HG03520 (cell line): ENCODE data around the gene PKN2.

Experiments
- ATAC-seq: cut with Tn5 transposase; IDR thresholded peaks from one replicate; pipeline ENCODE4 v1.9.1; 2021; ENCODE audit warnings: mild to moderate bottlenecking, moderate library complexity; ENCODE audit not compliant: unreplicated experiment

PKN2 gene

DNA sequence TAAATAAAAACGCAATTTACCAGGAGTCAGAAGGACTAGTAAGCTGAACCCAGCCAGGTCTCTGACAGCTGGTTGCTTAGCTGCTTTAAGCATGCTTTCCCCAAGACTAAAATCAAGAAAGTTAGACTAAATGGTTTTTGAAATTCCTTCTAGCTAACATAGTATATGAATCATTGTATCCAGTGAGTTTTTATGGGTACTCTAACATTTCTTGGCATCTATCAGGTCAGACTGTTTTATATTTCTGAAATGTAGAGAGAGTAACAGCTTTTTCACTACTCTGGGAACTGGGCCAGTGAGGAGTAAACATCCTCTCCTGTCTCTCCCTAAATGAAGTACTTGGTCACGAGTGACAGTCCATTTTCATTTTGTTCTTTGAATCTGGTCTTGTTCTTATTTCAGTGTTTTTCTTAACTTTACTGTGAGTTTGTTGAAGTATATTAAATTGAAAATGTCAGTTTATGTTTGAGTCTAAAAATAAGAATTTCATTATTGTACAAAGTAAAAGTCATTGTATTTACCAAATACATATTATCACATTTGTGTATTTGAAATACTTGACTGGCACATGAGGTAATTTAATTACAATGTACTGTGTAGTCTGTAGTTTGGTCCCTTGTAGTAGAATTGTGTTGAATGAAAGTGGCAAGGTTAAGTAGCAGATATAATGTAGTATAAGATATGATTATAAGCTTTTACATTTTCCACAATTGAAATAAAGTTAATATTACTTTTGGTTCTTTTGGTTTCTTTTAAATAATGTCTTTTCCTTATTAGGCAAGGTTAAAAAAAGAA lies 47.6 kb downstream of the PKN2 start:
- ATAC-seq = no peak

DNA sequence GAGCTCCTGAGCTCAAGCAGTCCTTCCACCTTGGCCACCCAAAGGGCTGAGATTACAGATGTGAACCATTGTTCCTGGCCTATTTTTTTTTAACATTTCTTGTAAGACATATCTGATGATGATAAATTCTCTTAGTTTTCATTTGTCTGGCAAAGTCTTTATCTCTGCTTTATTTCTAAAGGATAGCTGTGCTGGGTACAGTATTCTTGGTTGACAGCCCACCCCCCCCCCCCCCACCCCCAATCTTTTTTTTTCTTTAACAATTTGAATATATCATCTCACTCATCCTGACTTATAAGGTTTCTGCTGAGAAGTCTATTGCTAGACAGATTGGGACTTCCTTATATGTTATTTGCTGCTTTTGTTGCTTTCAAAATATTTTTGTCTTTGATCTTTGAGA lies 51.3 kb downstream of the PKN2 start:
- ATAC-seq = no peak

DNA sequence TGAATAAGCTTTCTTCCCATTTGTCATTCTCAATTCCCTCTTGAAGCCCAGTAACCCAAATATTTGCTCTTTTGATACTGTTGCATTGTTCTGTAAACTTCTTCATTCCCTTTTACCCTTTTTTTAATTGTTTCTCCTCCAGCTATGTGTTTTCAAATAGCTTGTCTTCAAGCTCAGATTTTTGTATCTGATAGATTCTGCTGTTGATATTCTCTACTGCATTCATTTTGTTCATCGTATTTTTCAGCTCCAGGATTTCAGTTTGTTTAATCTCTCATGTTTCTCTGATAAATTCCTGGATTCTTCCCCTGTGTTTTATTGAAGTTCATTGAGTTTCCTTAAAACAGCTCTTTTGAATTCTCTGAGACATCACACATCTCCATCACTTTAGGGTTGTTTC lies 51.8 kb downstream of the PKN2 start:
- no peak for ATAC-seq

DNA sequence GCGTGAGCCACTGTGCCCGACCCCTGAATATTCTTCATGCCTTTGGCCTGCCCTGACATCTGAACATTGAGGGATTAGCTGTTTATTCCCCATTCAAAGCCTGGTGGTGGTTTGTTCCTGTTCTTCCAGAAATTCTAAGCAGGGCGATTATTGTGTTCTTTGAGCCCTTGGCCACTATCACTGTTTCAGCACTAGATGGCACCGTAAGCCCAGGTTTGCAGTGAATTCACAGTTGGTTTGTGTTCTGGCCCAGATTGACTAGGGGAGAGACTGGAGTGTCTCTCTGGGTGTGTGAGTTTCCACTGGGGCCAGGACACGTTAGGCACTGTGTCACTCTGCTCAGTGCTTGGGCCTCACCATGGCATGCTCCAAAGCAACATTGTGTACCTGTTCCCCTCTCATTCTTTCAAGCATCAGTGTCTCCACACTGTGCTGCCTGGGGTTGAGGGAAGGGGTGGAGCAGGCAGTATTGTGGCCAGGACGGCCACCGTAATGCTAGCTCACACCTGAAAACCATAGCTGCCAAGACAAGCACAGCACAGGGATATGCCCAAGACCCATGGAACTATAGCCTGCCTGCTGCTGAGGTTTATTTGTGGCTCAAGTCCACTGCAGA lies 52.7 kb downstream of the PKN2 start:
- no peak for ATAC-seq

DNA sequence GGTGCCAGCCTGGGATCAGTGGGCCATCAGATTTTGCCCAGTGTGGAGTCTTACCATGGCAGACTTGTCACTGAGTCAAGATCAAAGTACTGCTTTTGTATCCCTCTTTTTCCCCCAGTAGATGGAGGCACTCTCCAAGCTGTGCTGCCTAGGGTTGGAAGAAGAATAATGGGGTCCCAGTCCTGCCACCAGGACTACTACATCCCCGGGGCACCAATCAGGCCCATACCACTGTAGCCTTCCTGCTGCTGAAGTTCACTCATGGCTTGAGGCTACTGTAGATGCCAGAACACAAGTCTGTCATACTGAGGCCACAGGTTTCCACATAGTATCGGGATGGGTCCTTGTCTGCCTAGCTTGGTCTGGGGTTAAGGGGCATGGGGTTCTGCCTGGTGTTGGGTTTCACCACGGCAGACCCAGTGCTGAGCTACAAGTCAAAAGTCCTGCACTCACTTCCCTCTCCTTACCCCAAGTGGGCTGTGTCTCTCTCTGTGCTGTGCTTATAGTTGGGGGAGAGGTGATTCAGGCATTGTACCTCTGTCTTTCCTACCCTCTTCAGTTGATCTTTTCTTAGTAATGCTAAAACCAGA lies 53.4 kb downstream of the PKN2 start:
- ATAC-seq = no peak

DNA sequence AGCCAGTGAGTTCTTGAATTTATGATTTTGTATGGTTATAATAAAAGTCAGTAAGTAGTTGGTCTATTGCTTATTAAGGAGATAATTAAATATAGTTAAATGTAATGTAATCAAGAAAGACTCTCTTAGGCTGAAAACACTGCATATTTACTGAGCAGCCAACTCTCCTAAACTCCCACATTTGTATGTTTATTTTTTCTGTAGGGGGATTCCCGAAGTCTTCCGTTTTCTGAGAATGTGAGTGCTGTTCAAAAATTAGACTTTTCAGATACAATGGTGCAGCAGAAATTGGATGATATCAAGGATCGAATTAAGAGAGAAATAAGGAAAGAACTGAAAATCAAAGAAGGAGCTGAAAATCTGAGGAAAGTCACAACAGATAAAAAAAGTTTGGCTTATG lies 56.7 kb downstream of the PKN2 start:
- ATAC-seq = no peak

DNA sequence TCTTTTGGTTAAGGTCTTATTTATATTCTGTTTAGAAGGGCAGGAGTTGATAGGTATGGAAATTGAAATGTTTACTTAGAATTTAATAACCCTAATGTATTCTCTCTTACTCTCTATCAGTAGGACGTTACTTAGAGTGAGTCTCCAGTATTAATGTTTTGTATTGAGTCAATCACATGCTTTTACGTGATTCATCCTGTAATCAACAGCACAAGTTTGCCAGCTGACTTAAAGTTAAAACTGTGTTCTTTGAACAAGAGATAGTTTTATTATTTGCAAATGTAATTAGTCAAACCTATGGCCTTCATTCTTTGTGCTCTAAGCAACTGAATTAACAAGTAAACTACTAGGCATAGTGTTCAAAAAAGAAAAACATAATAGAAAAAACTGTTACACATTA lies 57.3 kb downstream of the PKN2 start:
- no peak for ATAC-seq

DNA sequence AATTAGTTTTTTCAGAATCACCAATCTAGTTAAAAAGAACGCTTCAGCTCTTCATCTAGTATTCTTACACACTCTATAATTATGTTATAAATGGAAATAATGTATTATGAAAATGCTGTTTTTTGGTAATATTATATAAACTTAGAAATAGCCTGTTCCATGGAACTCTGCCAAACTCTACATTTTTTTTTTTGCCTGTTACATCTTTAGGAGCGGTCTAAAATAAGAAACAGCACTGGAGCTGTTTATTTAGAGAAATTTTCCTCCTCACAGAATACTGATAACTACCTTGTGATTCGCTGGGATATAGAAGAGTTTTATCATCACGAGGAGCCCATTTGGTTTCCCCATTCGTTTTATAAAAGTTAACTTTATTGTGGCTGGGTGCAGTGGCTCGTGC lies 58.5 kb downstream of the PKN2 start:
- no peak for ATAC-seq

- no peak for ATAC-seq
These were observed 60.1 kb downstream of the PKN2 start for GRCh38 chr1:88744142-88744541.

- no peak for ATAC-seq
These were observed 62.8 kb downstream of the PKN2 start for GRCh38 chr1:88746916-88747315.

DNA sequence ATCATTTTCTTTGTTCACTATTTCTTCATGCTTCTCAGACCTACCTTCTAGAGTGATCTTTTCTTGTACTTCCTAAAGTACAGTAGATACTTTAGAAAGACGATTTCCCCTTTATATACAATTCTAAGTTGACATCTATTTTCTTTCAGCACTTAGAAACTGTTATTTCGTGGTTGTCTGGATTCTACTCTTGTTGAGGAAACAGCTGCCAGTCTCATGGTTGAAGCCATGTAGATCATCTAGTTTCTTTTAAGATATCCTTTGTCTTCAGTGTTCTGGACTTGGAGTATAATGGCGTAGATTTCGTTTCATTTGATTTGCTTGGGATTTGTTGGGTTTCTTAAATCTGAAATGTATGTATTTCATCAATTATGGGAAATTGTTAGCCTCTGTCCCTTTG lies 67.6 kb downstream of the PKN2 start:
- ATAC-seq = no peak

DNA sequence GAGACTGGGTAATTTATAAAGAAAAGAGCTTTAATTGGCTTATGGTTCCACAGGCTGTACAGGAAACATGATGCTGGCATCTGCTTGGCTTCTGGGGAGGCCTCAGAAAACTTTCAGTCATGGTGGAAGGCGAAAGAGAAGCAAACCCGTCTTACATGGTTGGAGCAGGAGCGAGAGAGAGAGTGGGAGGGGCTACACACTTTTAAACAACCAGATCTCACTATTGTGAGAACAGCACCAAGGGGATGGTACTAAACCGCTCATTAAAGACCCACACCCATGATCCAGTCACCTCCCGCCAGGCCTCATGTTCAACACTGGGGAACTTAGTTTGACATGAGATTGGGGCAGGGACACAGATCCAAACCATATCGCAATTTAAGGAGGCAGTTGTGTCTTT lies 69.4 kb downstream of the PKN2 start:
- no peak for ATAC-seq

- no peak for ATAC-seq
These were observed 79.8 kb downstream of the PKN2 start for GRCh38 chr1:88763649-88764406.

DNA sequence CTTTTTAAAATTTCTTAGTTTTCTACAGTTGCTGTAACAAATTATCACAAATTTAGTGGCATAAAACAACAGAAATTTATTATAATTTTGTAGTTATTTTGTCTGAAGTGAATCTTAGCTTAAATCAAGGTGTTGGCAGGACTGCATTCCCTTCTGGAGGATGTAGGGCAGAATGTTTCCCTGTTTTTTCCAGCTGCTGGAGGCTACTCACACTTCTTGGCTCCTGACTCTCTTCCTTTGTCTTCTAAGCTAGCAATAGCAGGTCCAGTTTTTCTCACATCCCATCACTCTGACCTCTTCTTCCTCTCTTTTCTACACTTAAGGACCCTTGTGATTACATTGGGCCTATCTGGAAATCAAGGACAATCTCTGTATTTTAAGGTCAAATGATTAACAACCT lies 84.1 kb downstream of the PKN2 start:
- no peak for ATAC-seq

- ATAC-seq = no peak
These were observed 84.7 kb downstream of the PKN2 start for GRCh38 chr1:88768816-88769215.

GRCh38 chr1:88773540-88774150 lies 89.6 kb downstream of the PKN2 start:
- ATAC-seq = no peak

- ATAC-seq = no peak
These were observed 90.1 kb downstream of the PKN2 start for GRCh38 chr1:88774151-88774556.

DNA sequence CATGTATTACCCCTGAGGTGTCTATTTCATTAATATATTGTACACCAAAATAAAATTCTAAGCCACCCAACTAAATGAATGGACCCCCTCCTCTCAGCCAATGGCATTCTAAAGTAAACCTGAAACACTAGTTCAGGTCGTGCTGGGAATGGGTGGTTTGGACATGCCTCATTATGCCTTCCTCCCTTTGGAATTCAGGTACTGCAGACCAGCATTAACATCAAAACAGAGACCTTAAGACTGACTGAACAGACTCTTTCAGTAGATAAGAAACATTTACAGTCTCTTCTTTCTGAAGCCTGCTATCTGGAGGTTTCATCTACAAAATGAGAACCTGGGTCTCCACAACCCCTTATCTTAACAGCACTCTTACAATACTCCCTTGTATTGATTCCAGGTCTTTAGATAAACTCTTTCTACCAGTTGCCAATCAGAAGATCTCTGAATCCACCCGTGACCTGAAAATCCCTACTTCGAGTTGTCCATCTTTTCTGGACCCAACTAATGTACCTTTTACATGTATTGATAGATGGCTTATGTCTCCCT lies 93.6 kb downstream of the PKN2 start:
- no peak for ATAC-seq

GRCh38 chr1:88779880-88780279 lies 95.8 kb downstream of the PKN2 start:
- ATAC-seq = no peak

GRCh38 chr1:88780485-88780884 lies 96.4 kb downstream of the PKN2 start:
- ATAC-seq = no peak

DNA sequence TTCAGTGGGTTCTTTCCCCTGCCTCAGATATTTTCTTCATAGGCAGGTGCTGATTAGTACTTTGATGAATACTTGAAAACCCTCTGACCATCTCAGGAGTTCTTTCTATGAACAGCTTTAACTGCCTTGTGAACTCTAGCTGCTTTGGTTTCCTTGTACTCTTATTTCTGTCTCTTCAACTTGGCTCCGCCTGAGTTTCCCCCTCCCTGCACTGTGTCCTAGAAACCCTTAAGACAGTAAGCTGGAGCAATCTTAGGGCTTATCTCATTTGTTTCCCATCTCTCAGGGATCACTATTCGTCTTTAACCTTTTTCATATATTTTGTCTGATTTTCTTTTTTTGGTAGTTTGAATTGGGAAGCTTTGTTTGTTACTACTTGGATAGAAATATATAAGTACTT lies 99.1 kb downstream of the PKN2 start:
- ATAC-seq = no peak
